ENCODE measurements around the gene ZNF8.

DNA sequence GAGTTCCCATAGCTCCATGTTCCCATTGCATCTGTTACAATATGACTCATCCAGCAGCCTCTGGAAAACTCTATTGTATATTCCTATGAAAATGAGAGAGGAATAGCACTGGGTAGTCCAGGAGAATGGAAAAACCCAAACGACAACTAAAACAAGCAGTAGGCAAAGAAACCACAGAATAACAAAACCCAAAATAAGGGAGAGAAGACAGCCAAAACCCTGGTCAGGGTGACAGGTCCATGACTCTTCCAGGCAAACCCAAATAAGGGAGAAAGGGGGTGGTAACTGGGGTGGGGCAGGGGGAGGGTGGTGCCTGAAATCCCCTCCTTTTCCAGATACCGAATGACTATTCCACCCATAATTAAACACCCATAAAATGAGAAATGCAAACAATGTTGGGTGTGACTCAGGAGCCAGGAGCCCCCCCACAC is 4.0 kb upstream of the ZNF8 start:
- TF ChIP-seq, protein P1, sequence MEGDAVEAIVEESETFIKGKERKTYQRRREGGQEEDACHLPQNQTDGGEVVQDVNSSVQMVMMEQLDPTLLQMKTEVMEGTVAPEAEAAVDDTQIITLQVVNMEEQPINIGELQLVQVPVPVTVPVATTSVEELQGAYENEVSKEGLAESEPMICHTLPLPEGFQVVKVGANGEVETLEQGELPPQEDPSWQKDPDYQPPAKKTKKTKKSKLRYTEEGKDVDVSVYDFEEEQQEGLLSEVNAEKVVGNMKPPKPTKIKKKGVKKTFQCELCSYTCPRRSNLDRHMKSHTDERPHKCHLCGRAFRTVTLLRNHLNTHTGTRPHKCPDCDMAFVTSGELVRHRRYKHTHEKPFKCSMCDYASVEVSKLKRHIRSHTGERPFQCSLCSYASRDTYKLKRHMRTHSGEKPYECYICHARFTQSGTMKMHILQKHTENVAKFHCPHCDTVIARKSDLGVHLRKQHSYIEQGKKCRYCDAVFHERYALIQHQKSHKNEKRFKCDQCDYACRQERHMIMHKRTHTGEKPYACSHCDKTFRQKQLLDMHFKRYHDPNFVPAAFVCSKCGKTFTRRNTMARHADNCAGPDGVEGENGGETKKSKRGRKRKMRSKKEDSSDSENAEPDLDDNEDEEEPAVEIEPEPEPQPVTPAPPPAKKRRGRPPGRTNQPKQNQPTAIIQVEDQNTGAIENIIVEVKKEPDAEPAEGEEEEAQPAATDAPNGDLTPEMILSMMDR (IDR thresholded peaks at IDR 0.05), result no peak
- TF ChIP-seq POLR2A (IDR thresholded peaks at IDR 0.05) (no peak), POLR2AphosphoS5 (IDR thresholded peaks at IDR 0.05; ENCODE audit: insufficient read depth in 1 of 2, low read depth in 1 of 2) (no peak)
